BE2C (cell line): ENCODE measurements around the gene SLC5A1.

Source experiments
- DNase-seq: peaks from one replicate; pipeline ENCODE4 v3.0.0-alpha.2; 2020
- H3K27me3 ChIP-seq: fragments of 250-450 bp; sonication (Bioruptor Pico); 2 replicates; pipeline ENCODE4 v1.5.1; 2020; ENCODE audit warnings: mild to moderate bottlenecking
- H3K36me3 ChIP-seq: fragments of 250-450 bp; sonication (Bioruptor Pico); 2 replicates; pipeline ENCODE4 v1.5.1; 2020; ENCODE audit warnings: mild to moderate bottlenecking
- H3K4me1 ChIP-seq: fragments of 250-450 bp; sonication (Bioruptor Pico); 2 replicates; pipeline ENCODE4 v1.5.1; 2020
- H3K4me3 ChIP-seq: 2 replicates; pipeline ENCODE4 v1.5.1; 2011; ENCODE audit warnings: low read depth, low read length
- H3K9me3 ChIP-seq: fragments of 250-450 bp; sonication (Bioruptor Pico); 2 replicates; pipeline ENCODE4 v1.5.1; 2020
- CTCF ChIP-seq: IDR thresholded peaks from 2 replicates; pipeline ENCODE4 v1.5.1; 2012; ENCODE audit warnings: mild to moderate bottlenecking, low read depth, low read length

SLC5A1 gene

GRCh38 chr22:32043391-32043790 is 330 bp downstream of the SLC5A1 start:
- TF ChIP-seq CTCF, result no peak
- Histone ChIP-seq H3K27me3 (no peaks in the 10 kb centered on the region), H3K36me3 (no peaks in the 10 kb centered on the region), H3K4me1 (no peaks in the 10 kb centered on the region), H3K9me3 (no peaks in the 10 kb centered on the region), H3K4me3 (no peak overlapping the region)
- no peak for DNase-seq

GRCh38 chr22:32044477-32044876 is 1.4 kb downstream of the SLC5A1 start:
- no peaks in the 10 kb centered on the region for H3K36me3 ChIP-seq
- no peaks in the 10 kb centered on the region for H3K4me1 ChIP-seq
- no peak overlapping the region for H3K4me3 ChIP-seq
- no peak for TF ChIP-seq CTCF
- H3K27me3 ChIP-seq, result no peaks in the 10 kb centered on the region
- no peaks in the 10 kb centered on the region for H3K9me3 ChIP-seq
- no peak for DNase-seq

GRCh38 chr22:32044913-32045312 is 1.9 kb downstream of the SLC5A1 start:
- DNase-seq, result no peak
- Histone ChIP-seq H3K36me3 (no peaks in the 10 kb centered on the region), H3K27me3 (no peaks in the 10 kb centered on the region), H3K9me3 (no peaks in the 10 kb centered on the region), H3K4me3 (no peak overlapping the region), H3K4me1 (no peaks in the 10 kb centered on the region)
- TF ChIP-seq CTCF, result no peak

- no peaks in the 10 kb centered on the region for H3K4me1 ChIP-seq
- H3K9me3 ChIP-seq, result no peaks in the 10 kb centered on the region
- no peak for DNase-seq
- H3K27me3 ChIP-seq, result no peaks in the 10 kb centered on the region
- no peak overlapping the region for H3K4me3 ChIP-seq
- no peak for TF ChIP-seq CTCF
- no peaks in the 10 kb centered on the region for H3K36me3 ChIP-seq
These were observed 5.0 kb downstream of the SLC5A1 start for GRCh38 chr22:32048069-32048468.

- H3K4me1 ChIP-seq, result no peaks in the 10 kb centered on the region
- TF ChIP-seq CTCF, result no peak
- no peaks in the 10 kb centered on the region for H3K27me3 ChIP-seq
- H3K4me3 ChIP-seq, result no peak overlapping the region
- no peak for DNase-seq
- H3K36me3 ChIP-seq, result no peaks in the 10 kb centered on the region
- no peaks in the 10 kb centered on the region for H3K9me3 ChIP-seq
These were observed 7.8 kb downstream of the SLC5A1 start for GRCh38 chr22:32050678-32051515.

- TF ChIP-seq CTCF, result no peak
- Histone ChIP-seq H3K9me3 (no peaks in the 10 kb centered on the region), H3K27me3 (no peaks in the 10 kb centered on the region), H3K4me1 (no peaks in the 10 kb centered on the region), H3K36me3 (no peaks in the 10 kb centered on the region), H3K4me3 (no peak overlapping the region)
- DNase-seq, result no peak
These were observed 9.2 kb downstream of the SLC5A1 start for GRCh38 chr22:32052244-32052643.
